Measurements from ENCODE around the gene INSL6. TPM values are rescaled to one million over a fixed set of nuclear protein-coding genes. Genes with fewer than 3 reads are reported as not detected.
"Not testable (repeated sequence)": the region's sequence is repeated elsewhere in the genome, so short reads cannot be mapped to it uniquely, and the experiment has no call there.

INSL6 gene
- not detected for total RNA-seq
- long read RNA-seq: 0 reads

GRCh38 chr9:5185220-5185840 is at the start of gene INSL6:
Gene INSL6 (minus strand): TSS chr9:5185639. CDS start chr9:5185602, 37 bp downstream.
- DNase-seq (ENCODE audit: low spot score): no peak

GRCh38 chr9:5231212-5231611 is 45.8 kb upstream of the INSL6 start, which contains the start of gene INSL4:
Gene INSL4 (plus strand): TSS chr9:5231419. CDS start chr9:5231524, 105 bp downstream.
- no peak for DNase-seq (ENCODE audit: low spot score)

- DNase-seq (ENCODE audit: low spot score): no peak
Observed at GRCh38 chr9:5230554-5230953, 45.1 kb upstream of the INSL6 start.

- no peak for DNase-seq (ENCODE audit: low spot score)
Observed at GRCh38 chr9:5205071-5205470, 19.6 kb upstream of the INSL6 start.

- no peak for DNase-seq (ENCODE audit: low spot score)
Observed at GRCh38 chr9:5195463-5195862, 10.0 kb upstream of the INSL6 start.

- no peak for DNase-seq (ENCODE audit: low spot score)
Observed at GRCh38 chr9:5193345-5193744, 7.9 kb upstream of the INSL6 start.

GRCh38 chr9:5191985-5192384 is 6.5 kb upstream of the INSL6 start:
- no peak for DNase-seq (ENCODE audit: low spot score)

GRCh38 chr9:5188060-5188984 is 2.9 kb upstream of the INSL6 start:
- no peak for DNase-seq (ENCODE audit: low spot score)

- no peak for DNase-seq (ENCODE audit: low spot score)
Observed at GRCh38 chr9:5186416-5187169, 1.2 kb upstream of the INSL6 start.

GRCh38 chr9:5184776-5185175 is 663 bp downstream of the INSL6 start:
- DNase-seq (ENCODE audit: low spot score): no peak

- not testable (repeated sequence) for DNase-seq (ENCODE audit: low spot score)
Observed at GRCh38 chr9:5180631-5181030, 4.8 kb downstream of the INSL6 start.

- no peak for DNase-seq (ENCODE audit: low spot score)
Observed at GRCh38 chr9:5178126-5178805, 7.2 kb downstream of the INSL6 start.

GRCh38 chr9:5146241-5146640 is 39.2 kb downstream of the INSL6 start:
- no peak for DNase-seq (ENCODE audit: low spot score)

- no peak for DNase-seq (ENCODE audit: low spot score)
Observed at GRCh38 chr9:5144217-5144616, 41.2 kb downstream of the INSL6 start.

GRCh38 chr9:5140151-5140550 is 45.3 kb downstream of the INSL6 start:
- no peak for DNase-seq (ENCODE audit: low spot score)

- no peak for DNase-seq (ENCODE audit: low spot score)
Observed at GRCh38 chr9:5122516-5122915, 62.9 kb downstream of the INSL6 start.

GRCh38 chr9:5122116-5122515 is 63.3 kb downstream of the INSL6 start:
- no peak for DNase-seq (ENCODE audit: low spot score)

GRCh38 chr9:5113994-5114748 is 71.3 kb downstream of the INSL6 start:
- no peak for DNase-seq (ENCODE audit: low spot score)

Data from mesenteric fat pad (tissue), 1 donor.